DMS114 treated with DMSO at 0.1 percent for 48 hours (cell line): ENCODE data around the gene EGFLAM.

Experiments
- DNase-seq: peaks from one replicate; lab custom pipeline; 2025; ENCODE audit not compliant: unreplicated experiment; lab: John Stamatoyannopoulos, UW

EGFLAM gene

DNA sequence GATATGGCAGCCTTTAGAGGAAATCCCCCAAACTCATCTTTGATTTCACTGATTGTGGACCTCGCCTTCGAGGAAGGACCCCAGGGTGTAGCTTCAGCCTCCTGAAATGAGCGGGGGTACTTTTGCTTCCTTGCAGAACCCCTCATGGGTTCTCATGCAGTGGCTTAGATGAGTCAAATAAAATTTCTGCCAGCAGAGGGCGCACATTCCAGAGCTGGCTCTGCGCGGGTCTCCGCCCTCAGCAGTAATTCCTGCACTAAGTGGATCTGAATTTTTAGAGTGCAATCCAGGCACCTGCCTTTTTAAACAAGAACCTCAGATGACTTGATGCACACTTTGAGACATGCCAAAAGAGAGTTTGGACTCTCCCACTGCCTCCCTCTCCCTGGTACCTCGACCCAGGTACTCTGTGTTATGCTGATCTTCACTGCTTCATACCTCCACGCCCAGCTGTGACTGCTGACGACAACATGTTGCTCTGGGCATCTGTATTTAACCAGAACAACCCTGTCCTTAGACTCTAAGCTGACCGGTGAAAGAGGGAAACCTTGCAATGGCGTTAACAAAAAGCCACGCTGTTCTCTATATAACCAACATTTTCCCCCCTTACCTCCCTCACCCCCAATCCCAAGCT lies 7.3 kb downstream of the EGFLAM start:
- DNase-seq, result peak; percentile 32

DNA sequence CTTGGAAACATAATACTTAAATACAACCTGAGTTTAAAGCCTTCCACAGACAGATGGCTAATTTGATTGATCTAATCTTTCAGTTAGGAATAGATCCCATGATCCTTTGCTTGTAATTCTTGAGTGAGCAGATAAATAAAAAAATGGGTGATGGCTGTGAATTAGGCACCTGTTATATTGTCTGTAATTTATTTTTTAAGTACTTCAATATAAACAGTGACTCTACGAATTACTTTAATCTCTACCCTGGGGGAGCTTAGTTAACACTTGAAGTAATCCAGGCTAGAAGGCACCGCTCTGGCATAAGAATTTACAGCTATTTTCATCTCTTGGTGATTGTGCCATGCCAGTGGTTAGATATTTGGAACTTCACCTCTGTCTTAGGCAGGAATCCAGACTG lies 9.0 kb downstream of the EGFLAM start:
- DNase-seq, result no peak

DNA sequence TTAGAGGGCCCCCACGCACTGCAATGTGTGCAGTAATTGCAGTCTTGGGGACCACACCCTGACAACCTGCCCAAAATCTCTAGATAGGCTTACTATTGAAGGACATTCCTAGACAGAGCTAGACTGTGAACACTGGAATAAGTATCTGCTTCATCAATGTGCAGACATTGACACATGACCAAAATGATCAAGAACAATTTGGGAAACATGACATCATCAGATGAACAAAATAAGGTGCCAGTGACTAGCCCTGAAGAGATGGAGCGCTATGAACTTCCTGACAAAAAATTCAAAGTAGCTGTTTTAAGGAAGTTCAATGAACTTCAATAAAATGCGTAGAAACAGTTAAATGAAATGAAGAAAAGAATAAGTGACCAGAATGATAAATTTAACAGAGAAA lies 15.3 kb downstream of the EGFLAM start:
- DNase-seq, result no peak

DNA sequence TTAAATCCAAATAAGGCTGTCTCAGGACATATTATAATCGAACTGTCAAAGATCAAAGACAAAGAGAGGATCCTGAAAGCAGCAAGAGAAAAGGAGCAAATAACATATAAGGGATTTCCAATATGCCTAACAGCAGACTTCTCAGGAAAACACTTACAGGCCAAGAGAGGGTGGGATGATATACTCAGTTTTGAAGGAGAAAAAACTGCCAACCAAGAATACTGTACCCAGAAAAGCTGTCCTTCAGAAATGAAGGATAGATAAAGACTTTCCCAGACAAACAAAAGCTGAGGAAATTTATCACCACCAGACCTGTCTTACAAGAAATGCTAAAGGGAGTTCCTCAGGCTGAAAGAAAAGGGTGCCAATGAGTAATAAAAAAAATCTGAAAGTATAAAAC lies 16.0 kb downstream of the EGFLAM start:
- DNase-seq, result no peak

DNA sequence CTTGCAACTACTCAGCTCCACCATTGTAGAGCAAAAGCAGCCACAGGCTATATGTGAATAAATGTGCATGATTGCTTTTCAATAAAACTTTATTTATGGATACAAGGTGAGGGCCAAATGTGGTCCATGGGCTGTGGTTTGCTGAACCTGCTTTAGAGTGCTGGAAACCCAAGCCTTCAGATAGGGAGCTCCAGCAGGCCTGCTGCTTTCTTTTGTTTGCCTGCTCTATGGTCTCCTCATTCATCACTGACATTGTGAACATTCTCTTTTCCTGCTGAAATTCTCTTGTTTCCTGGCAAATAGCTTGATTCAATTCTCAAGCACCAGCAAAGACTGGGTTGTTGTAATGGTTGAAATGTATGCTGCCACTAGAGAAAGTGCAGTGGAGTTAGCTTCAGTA lies 26.0 kb downstream of the EGFLAM start:
- DNase-seq, result no peak

DNA sequence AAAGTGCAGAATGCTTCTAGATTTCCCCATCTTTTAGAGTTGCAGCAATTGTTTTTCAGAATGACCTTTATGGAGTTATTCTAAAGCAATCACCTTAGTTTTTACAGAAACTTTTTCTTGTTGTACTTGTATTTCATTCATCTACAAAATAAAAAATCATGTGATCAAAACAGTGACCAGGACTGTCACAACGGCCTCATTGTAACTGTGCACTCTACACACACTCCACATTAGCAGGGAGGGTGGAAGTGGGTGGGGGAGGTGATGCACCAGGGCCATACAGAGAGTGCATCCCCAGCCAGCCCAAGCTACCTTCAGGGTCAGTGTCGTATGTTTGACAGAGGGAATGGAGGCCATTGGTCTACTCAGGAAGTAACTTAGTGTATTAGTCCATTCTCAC lies 26.9 kb downstream of the EGFLAM start:
- no peak for DNase-seq

DNA sequence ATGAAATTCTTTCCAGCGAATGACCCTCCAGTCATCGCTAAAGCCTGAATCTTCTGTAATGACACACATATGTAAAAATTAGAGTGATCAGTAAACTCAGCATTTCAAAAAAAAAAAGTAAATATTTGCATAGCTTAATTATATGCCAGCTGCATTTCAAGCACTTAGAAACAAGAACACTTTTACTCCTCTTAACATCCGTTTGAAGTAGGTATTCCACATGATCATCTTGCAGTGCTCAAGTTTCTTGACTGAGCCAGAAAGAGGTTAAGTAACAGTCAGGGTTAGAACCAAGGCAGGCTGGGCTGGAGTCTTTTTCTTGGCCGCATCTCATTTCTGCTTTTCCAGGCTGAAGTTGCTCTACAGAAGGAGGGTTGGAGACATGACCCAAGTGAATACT lies 27.6 kb downstream of the EGFLAM start:
- no peak for DNase-seq

DNA sequence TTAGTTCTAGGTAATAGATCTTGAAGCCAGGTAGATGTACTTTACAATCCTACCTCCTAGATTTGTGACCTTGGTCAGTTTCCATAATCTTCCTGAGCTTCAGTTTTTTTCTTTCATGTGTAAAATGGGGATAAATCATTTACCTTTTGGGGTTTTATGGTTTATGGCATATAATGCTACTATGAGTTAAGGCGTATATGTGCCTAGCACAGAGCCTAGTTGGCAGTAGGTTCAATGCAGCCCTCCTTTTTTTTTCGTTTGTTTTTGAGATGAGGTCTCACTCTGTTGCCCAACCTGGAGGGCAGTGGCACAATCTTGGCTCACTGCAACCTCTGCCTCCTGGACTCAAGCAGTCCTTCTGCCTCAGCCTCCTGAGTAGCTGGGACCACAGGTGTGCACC lies 28.8 kb downstream of the EGFLAM start:
- no peak for DNase-seq

DNA sequence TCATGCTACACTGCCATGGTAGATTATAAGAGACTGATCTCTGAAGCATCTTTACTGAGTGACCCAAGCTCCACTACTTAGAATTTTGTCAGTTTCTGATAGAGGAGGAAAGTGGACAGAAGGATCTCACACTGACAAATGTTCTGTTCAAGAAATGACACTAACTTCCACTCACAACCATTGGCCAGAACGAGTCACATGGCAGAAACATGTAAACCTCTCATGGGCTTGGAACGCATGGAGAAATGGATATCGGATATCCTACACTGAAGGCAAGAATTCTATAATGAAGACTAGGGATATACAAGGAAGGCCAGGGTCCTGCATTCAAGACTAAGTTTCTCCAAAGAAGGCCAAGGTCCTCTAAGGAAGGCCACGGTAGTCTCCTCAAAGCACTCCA lies 31.1 kb downstream of the EGFLAM start:
- DNase-seq, result no peak

DNA sequence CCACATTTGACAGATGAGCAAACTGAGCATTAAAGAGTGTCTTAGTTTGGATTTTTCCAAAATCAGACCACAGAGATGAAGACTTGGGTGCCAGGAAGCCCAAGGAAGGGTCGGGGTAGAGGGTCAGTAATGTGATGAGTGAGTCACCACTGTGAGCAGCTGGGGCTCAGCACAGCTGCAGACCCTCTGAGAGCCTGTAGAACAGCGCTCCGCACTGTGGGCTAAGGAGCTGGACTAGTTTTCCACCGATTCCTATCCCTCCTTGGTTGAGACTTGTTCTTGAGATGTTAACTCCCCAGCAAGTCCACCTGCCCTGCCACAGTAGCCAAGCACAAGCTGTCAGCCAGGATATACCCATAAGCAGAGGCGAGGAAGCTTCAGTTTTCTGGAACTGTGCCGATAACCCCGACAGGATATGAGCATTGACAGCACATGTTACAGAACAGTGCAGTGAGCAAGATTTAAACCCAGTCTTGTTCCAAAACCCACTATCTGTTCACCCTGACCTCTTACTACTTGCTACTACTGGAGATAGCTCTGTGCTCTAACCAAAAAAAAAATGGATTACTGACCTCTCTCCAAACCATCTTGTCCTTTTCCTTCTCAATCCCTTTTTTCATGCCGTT lies 31.8 kb downstream of the EGFLAM start:
- no peak for DNase-seq

DNA sequence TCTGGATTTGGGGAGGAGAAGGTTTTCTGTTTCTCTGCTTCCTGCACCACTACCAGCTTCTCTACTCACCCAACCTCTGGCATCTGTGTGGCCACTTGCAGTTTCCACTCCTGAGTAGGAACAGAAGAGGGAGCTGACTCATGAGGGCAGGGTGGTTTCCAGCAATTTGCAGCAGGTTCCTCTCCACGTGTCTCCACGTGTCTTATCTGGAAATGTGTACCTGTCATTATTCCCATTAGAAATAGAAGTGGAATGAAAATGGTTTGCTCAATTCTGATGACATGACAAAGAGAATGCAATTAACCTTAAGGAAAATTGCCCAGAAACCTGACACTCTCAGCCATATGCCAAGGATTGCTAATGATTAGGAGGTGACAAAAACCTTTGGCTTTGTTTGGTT lies 33.0 kb downstream of the EGFLAM start:
- DNase-seq, result no peak

DNA sequence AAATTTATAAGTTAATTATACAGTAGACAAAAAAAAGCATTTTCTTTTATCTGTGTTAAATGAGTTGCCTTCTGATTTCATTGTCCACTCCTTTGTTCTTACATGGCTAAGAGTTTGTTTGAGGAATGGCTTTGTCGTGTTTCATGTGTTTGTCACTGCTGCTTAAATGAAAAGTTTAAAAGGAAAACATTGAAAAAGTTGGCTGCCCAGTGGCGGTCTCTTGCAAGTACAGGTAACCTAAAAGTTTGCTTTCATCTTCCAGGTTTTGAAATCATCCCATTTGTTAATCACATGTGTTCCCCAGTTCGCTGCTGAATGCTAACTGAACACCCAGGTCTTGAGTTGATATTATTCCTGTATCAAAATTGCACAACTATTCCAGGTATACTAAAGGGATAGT lies 33.9 kb downstream of the EGFLAM start:
- no peak for DNase-seq

DNA sequence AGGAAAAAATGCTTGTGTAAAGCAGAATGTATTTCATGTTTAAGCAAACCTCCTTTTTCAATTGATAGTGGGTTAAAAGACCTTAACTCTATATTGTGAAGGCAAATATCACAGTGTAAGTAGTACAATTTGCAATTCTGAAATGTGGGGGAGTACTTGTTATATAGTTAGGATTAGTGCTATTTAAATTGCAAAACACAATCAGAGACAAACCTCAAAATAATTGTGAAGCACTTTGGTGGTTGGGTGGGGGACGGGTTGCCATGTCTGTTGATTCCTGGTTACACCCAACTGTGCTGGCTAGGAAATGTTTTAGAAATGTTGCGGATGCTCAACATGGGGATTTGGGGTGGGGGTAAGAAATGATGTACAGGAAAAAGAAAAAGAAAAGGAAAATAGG lies 37.4 kb downstream of the EGFLAM start:
- DNase-seq, result no peak

DNA sequence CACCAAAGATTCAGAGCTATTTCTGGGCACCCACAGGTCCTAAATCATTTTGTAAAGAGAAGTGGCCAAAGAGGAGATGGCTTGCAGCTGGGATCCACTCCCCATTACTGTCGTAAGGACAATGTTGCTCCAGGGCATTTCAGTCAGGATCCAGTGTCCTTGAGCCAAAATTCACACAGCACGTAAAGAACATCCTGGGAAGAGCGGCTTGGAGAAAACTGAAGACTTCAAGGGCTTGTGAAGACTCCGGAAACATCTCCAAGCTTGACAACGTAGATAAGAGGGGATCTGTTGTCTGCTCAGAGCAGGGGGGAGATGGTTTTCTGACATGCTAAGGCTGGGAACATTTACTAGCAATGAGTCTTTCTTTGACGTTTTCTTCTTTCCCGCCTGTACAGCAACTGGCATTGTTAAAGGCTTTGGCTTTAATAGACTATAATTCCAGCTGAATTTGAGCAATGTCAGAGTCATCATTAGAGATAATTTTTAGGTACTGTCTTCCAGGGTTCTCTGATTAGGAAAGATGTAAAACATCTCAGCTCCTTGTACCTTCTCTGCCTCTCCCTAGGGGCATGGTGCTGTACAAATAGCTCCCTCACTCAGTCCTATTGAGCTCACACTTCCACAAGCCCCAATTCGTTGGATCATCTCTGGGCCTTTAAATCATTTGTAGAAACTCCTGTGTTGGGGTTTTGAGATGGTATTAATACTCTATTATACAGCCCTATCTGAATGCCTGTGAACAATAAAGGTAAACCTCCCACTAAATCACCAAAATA lies 39.7 kb downstream of the EGFLAM start:
- no peak for DNase-seq

DNA sequence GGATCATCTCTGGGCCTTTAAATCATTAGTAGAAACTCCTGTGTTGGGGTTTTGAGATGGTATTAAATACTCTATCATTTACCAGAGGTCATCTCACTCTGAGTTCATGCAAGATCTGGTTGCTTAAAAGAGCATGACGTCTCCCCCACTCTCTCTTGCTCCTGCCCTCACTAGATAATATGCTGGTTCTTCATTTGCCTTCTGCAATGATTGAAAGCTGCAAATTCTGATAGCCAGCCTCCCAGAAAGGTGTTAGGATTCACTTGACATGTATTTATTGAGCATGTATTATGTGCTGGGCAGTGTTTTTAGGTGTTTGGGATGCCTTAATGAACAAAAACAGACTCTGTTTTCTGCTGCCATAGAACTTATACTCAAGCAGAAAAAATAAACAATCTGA lies 41.2 kb downstream of the EGFLAM start:
- DNase-seq, result no peak

DNA sequence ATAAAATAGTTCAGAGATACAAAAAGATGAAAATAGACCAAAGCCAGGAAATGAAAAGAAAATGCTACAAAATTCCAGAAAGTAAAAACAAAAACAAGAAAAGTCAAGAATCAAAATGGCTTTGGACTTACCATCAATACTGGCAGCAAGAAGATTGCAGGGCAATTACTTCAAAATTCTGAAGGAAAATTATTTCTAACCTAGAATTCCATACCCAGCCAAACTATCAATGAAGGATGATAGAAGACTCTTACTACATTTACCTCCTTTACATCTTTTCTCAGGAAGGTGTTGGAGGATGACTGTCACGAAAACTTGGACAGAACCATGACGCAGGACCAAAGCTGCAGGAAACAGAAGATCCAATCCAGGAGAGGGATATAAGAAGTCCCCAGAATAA lies 46.8 kb downstream of the EGFLAM start:
- no peak for DNase-seq

DNA sequence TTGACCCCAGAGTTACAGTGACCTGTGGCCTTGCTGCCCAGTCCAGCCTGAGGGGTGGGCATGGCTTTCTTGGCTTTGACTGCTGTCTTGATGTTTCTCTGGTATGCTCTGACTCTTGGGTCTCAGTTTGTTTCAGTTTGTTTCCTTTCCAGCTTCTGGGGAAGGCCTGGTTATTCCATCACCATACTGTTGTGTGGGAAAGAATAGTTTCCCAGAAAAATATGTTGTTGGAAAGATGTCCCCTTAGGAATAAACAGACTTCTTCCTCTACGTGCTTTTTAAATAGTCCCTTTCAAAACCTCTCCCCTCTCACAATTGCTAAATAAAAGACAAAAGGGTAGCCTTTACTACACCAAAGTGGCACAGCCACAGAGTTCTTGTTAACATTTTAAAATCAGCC lies 49.5 kb downstream of the EGFLAM start:
- DNase-seq, result no peak

DNA sequence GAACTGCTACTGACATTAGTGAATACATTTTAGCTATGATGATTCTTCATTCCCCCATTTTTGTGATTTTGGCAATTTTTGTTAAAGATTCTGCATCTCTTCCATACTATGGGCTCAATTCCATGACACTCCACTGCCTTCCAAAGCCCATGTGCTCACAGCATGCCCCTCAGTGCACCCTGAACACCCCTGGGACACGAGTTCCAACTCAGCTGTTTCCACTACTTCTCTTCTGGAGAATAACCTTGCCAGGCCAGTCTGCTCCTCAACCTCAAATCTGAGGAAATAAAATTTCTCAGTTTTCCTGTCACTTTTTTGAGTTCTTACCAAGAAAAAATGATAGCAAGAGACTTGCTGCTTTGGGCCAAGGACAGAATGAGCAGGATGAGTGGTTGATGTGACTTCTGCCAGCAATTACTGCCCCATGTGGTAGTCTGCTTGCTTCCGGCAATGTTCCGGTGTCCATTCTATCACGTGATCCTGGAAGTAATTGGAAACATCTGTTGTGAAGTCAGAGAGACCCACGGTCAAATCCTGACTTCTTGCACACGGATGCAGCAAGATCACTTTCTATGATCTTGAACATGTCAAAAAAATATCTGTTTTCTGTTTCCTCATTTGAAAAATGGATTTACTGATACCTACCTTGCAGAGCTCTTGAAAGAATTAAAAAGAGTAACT lies 58.3 kb downstream of the EGFLAM start:
- no peak for DNase-seq

DNA sequence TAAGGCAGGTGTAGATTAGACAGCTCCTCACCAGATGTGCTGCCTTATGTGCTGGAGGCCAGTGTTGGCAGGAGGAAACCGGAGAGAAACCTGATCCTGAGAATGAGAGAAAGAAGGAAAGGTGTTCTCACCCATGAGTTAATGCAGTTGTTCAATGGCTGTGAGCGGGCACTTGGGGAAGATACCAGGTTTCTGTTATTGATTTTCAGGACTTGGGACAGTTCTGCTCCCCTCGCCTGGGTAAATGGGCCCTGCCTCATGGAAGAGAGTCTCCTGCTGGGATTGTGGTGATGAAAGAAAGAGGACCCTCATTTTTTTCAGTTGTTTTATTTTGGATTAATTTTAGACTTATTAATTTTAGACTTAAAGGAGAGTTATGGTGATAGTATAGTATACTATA lies 59.5 kb downstream of the EGFLAM start:
- DNase-seq, result no peak

DNA sequence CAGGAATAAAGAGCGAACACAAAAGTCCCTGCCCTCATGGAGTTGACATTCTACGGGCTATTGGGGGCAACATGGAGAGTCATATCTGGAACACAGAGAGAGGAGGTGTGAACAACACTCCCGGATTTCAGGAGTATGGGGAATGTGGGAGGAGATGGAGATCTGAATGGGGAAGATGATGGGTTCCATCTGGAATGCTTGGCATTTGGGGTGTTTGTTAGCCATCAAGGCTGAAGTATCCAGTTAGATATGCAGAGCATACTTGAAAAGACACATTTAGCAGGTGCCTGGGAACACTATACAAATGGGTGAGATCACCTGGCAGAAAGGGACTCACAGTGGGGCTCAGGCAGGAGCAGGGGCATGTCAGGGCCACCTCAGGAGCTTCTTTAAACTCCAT lies 61.1 kb downstream of the EGFLAM start:
- no peak for DNase-seq

DNA sequence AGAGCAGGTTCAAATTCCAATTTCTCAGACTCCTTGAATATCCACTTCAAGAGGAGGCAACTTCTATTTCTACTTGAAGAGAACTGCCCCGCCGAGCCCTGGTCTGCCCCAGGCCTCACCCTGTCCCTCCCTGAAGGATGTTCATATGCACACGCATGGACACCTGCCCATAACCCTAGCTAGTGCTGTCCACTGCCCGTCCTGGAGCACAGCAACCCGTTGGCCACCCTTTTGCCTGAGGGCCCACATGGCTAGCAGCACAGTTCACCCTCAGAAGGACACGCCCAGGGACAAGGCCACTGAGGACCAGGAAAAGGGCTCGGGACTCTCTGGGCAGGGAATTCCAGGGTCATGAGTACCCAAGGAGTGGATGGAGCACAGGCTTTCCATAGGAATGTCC lies 63.6 kb downstream of the EGFLAM start:
- no peak for DNase-seq
